GM20000 (cell line): ENCODE results near the gene ERV3-1.
"Not testable (repeated sequence)": the region's sequence is repeated elsewhere in the genome, so short reads cannot be mapped to it uniquely, and the experiment has no call there.

Source experiments
- DNase-seq: peaks from one replicate; pipeline ENCODE4 v3.0.0; 2012; ENCODE audit warnings: low spot score
- CTCF ChIP-seq: IDR thresholded peaks from 2 replicates; pipeline ENCODE4 v1.5.1; 2012; ENCODE audit warnings: mild to moderate bottlenecking, control low read depth; ENCODE audit errors: extremely low read depth, missing control alignments

The ERV3-1 gene

GRCh38 chr7:65007036-65007435 is 549 bp upstream of the ERV3-1 start:
- not testable (repeated sequence) for DNase-seq

GRCh38 chr7:65004575-65004974 is 1.9 kb downstream of the ERV3-1 start:
- TF ChIP-seq CTCF, result no peak
- no peak for DNase-seq

- DNase-seq, result no peak
Measured at GRCh38 chr7:65002972-65003585, 3.4 kb downstream of the ERV3-1 start.

GRCh38 chr7:65001291-65001814 is 5.1 kb downstream of the ERV3-1 start:
- no peak for TF ChIP-seq CTCF

More at GRCh38 chr7:65002972-65003585, 3.4 kb downstream of the ERV3-1 start:
- no peak for TF ChIP-seq CTCF

GRCh38 chr7:64999165-65000004 is 7.1 kb downstream of the ERV3-1 start:
- no peak for DNase-seq
- TF ChIP-seq CTCF, result no peak

More at GRCh38 chr7:65001291-65001814, 5.1 kb downstream of the ERV3-1 start:
- DNase-seq, result no peak

GRCh38 chr7:64998865-64999164 is 7.7 kb downstream of the ERV3-1 start:
- DNase-seq, result no peak
- no peak for TF ChIP-seq CTCF

- TF ChIP-seq CTCF, result no peak
- no peak for DNase-seq
Measured at GRCh38 chr7:64997927-64998391, 8.5 kb downstream of the ERV3-1 start.
